ENCODE data around the gene TAMALIN.

The TAMALIN gene

DNA sequence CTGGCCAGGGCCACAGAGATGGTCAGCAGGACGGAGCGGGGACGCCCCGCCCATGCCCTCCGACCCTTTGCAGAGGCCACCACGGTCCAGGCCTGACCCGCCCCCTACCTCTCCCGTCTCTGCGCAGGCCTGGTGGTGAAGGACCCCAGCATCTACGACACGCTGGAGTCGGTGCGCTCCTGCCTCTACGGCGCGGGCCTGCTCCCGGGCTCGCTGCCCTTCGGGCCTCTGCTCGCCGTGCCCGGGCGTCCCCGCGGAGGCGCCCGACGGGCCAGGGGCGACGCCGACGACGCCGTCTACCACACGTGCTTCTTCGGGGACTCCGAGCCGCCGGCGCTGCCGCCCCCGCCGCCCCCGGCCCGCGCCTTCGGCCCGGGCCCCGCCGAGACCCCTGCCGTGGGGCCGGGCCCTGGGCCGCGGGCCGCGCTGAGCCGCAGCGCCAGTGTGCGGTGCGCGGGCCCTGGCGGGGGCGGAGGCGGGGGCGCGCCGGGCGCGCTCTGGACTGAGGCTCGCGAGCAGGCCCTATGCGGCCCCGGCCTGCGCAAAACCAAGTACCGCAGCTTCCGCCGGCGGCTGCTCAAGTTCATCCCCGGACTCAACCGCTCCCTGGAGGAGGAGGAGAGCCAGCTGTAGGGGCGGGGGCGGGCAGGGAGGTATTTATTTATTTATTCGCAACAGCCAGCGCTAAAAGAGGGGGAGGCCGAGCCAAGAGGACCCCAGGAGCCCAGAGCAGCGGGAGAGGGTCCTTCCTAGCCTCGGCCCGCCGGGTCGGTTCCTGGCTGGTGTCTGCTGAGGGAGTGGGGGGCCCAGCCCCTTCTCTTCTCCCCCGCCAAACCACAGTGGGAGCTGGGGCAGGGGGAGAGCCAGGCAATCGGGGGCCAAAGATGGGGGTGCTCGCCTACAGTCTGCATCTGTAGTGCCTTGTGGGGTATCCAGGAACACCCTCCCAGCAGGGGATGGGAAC lies 8.1 kb downstream of the TAMALIN start:
- TF ChIP-seq TCF12 (IDR thresholded peaks at IDR 0.05; ENCODE audit: low read depth) (no peak), CREB1 (IDR thresholded peaks at IDR 0.05; ENCODE audit: low read depth) (no peak), CEBPB (IDR thresholded peaks at IDR 0.05) (no peak)

DNA sequence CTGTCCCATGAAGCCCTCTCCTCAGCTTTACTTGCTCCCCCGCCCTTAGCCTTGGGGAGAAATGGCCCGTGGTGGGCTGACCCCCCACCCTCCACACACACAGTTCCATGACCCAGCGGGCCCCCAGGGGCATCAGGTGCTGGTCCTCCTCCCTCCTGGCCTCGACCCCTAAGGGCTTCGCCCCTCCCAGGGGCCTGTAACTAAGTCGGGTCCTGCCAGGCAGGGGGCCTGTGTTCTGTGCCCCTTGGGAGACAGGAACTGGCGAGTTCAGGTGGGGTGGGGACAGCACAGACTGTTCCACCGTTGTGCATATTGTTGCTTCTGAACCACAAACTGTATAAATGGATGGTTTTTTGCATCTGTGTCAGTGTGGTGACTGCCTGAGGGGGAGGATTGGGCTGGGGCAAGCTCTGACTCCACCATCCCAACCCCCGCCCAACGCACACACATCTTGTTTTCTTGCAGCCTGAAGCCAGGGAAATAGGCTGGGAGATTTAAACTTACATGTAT lies 8.8 kb downstream of the TAMALIN start:
- TF ChIP-seq EP300 (IDR thresholded peaks at IDR 0.05; ENCODE audit: borderline replicate concordance) (no peak), CEBPB (IDR thresholded peaks at IDR 0.05) (no peak), TAF1 (IDR thresholded peaks at IDR 0.05; ENCODE audit: low read depth) (no peak), RAD21 (IDR thresholded peaks at IDR 0.05; ENCODE audit: low read depth) (no peak), EGR1 (IDR thresholded peaks at IDR 0.05) (no peak), CREB1 (IDR thresholded peaks at IDR 0.05; ENCODE audit: low read depth) (no peak), FOXM1 (IDR thresholded peaks at IDR 0.05; ENCODE audit: borderline replicate concordance, low read depth) (no peak), NFIC (IDR thresholded peaks at IDR 0.05) (no peak)
- TF ChIP-seq, protein P1, sequence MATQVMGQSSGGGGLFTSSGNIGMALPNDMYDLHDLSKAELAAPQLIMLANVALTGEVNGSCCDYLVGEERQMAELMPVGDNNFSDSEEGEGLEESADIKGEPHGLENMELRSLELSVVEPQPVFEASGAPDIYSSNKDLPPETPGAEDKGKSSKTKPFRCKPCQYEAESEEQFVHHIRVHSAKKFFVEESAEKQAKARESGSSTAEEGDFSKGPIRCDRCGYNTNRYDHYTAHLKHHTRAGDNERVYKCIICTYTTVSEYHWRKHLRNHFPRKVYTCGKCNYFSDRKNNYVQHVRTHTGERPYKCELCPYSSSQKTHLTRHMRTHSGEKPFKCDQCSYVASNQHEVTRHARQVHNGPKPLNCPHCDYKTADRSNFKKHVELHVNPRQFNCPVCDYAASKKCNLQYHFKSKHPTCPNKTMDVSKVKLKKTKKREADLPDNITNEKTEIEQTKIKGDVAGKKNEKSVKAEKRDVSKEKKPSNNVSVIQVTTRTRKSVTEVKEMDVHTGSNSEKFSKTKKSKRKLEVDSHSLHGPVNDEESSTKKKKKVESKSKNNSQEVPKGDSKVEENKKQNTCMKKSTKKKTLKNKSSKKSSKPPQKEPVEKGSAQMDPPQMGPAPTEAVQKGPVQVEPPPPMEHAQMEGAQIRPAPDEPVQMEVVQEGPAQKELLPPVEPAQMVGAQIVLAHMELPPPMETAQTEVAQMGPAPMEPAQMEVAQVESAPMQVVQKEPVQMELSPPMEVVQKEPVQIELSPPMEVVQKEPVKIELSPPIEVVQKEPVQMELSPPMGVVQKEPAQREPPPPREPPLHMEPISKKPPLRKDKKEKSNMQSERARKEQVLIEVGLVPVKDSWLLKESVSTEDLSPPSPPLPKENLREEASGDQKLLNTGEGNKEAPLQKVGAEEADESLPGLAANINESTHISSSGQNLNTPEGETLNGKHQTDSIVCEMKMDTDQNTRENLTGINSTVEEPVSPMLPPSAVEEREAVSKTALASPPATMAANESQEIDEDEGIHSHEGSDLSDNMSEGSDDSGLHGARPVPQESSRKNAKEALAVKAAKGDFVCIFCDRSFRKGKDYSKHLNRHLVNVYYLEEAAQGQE (IDR thresholded peaks at IDR 0.05; ENCODE audit: low read depth), result no peak
- TF ChIP-seq, protein P2, sequence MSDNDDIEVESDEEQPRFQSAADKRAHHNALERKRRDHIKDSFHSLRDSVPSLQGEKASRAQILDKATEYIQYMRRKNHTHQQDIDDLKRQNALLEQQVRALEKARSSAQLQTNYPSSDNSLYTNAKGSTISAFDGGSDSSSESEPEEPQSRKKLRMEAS (IDR thresholded peaks at IDR 0.05), result no peak
- TF ChIP-seq, protein P3, sequence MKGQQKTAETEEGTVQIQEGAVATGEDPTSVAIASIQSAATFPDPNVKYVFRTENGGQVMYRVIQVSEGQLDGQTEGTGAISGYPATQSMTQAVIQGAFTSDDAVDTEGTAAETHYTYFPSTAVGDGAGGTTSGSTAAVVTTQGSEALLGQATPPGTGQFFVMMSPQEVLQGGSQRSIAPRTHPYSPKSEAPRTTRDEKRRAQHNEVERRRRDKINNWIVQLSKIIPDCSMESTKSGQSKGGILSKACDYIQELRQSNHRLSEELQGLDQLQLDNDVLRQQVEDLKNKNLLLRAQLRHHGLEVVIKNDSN (IDR thresholded peaks at IDR 0.05), result no peak

DNA sequence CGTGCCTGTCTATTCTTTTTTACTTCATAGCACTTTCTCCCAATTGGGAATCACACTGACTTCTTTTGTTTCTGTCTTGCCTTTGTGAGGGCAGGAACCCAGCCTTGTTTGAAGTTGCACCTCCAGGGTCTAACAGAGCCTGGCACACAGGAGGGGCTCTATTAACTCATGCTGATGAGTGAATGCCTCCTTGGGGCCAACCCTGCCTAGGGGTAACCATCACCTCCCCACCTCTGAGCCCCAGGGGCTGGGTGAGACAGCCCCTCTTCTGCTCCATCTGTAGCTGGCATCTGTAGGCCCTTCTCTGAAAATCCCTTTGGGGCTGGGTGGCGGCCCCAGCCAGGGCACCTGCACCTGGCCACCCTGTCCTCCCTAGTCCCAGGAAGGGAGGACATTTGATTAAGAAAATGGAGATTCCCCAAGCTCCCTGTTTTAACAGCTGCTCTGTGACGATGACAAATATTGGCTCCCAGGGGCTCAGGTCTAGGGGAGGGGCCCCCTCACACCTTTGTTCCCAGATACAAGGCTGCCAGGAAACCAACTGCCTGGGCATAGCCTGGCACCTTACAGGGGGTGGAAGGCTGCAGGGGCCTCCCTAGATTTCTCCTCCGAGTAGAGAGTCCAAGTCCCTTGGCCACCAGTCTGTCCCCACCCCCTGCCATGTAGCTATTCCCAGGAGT lies 11.8 kb downstream of the TAMALIN start:
- TF ChIP-seq YY1 (IDR thresholded peaks at IDR 0.05; ENCODE audit: low read depth) (no peak), TEAD4 (IDR thresholded peaks at IDR 0.05) (no peak), EP300 (IDR thresholded peaks at IDR 0.05; ENCODE audit: borderline replicate concordance) (no peak), RAD21 (IDR thresholded peaks at IDR 0.05; ENCODE audit: low read depth) (no peak), EGR1 (IDR thresholded peaks at IDR 0.05) (no peak), FOXM1 (IDR thresholded peaks at IDR 0.05; ENCODE audit: borderline replicate concordance, low read depth) (no peak)
- TF ChIP-seq, protein P2 (IDR thresholded peaks at IDR 0.05), result no peak
- TF ChIP-seq, protein P3 (IDR thresholded peaks at IDR 0.05), result no peak

DNA sequence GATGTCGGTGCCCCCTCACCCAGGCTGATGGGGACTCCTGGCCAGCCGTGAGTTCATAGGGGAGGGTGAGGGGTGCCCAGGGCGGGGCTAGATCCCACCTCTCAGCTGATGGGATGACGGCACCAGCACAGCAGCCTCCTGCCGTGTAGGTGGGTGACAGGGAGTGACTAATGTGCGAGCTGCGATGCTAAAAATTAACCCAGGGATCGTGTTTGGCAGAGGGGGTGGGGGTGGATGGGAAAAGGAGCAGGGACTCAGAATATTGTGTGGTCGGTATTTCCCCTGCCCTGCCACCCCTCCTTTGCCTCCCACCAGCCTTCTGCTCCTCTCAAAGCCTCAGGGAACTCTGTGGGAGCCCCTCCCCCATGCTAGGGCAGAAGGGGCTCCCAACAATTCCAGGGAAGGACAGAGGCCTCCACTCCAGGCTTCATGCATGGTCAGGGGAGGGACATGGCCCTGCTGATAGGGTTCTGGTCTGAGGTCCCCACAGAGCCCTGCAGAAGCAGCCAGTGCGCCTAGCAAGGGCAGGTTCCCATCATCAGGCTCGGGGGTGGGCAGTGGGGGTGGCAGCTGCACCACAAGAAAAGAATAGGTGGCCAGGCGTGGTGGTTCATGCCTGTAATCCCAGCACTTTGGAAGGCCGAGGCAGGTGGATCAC lies 12.5 kb downstream of the TAMALIN start:
- TF ChIP-seq ZBTB7A (IDR thresholded peaks at IDR 0.05; ENCODE audit: low read depth) (no peak), CEBPB (IDR thresholded peaks at IDR 0.05) (no peak), EP300 (IDR thresholded peaks at IDR 0.05; ENCODE audit: borderline replicate concordance) (no peak), TCF12 (IDR thresholded peaks at IDR 0.05; ENCODE audit: low read depth) (no peak), NFIC (IDR thresholded peaks at IDR 0.05) (no peak), CREB1 (IDR thresholded peaks at IDR 0.05; ENCODE audit: low read depth) (no peak), EGR1 (IDR thresholded peaks at IDR 0.05) (no peak), RAD21 (IDR thresholded peaks at IDR 0.05; ENCODE audit: low read depth) (no peak), TAF1 (IDR thresholded peaks at IDR 0.05; ENCODE audit: low read depth) (no peak)
- TF ChIP-seq, protein P2 (IDR thresholded peaks at IDR 0.05), result no peak
- TF ChIP-seq, protein P3 (IDR thresholded peaks at IDR 0.05), result no peak

DNA sequence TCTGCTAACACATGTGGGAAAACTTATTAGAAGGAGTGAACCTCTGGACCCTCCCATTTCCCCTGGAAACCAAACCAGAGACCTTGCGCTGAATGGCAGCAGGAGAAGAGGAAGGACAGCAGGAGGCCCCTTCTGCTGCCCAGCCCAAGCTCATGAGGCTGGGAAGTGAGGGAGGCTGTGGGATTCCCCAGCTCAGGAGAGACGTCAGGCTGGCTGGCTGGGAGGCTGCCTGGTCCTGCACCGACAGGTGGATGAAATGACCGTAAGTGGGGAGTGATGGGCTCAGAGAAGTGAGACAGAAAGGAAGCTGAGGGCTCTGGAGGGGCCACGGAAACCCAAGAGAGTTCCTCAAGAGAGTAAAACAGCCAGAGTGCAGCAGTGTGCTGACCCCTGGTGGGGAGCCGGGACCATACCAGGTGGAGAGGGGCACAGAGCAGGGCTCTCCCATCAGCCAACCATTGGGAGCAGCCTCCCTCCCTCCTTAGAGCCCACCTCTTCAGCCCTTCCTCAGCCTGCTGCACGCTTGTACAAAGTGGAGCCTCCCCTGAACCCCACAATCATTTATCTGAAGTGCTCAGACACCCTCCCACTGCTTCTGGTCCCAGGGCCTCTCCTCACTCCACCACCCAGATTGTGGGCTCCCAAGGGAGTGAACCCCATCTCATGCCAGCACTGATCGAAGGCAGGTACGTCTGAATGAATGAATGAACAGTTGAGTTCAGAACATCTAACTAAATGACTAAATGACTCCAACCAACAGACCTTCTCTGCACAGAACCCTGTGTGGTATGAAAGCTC lies 14.0 kb downstream of the TAMALIN start:
- TF ChIP-seq RAD21 (IDR thresholded peaks at IDR 0.05; ENCODE audit: low read depth), result peak; percentile 83
- TF ChIP-seq ZBTB7A (IDR thresholded peaks at IDR 0.05; ENCODE audit: low read depth), result no peak
- TF ChIP-seq YY1 (IDR thresholded peaks at IDR 0.05; ENCODE audit: low read depth), result no peak
- TF ChIP-seq TEAD4 (IDR thresholded peaks at IDR 0.05), result no peak
- TF ChIP-seq TAF1 (IDR thresholded peaks at IDR 0.05; ENCODE audit: low read depth), result no peak
- TF ChIP-seq, protein P2 (IDR thresholded peaks at IDR 0.05), result no peak
